K562 (cell line): ENCODE measurements around the gene KLKB1. TPM values are rescaled to one million over a fixed set of nuclear protein-coding genes. Genes with fewer than 3 reads are reported as not detected.

Experiments
- ATAC-seq: fragments of 200-7000 bp; cut with Tn5 transposase; 3 replicates; pipeline ENCODE4 v1.9.1; 2020; ENCODE audit warnings: moderate library complexity
- BruUV-seq: library from RNA; stranded (reverse); fragments of 400-500 nt; replicated peaks from 2 replicates; lab custom pipeline; 2021; lab: Mats Ljungman, UMichigan
- CTCF ChIA-PET: fragments of 300-600 bp; formaldehyde crosslinking; extraction: SDS; loops from one replicate; lab custom pipeline; 2021; ENCODE audit warnings: low intra/inter-chr PET ratio; lab: Yijun Ruan, JAX
- POLR2A ChIA-PET: fragments of 300-600, 350-650 bp; sonication (Branson Sonifier 250); formaldehyde crosslinking; extraction: SDS; loops from one replicate; lab custom pipeline; 2021; ENCODE audit warnings: antibody characterized with exemption, inconsistent platforms; lab: Yijun Ruan, JAX
- DNase-seq, 4 experiments: peaks; one replicate each; pipeline versions ENCODE4 v3.0.0 to v3.0.0-alpha.2; 2011 to 2018; ENCODE audit warnings: low spot score in 3 of 4, mixed read lengths in 3 of 4; ENCODE audit errors: extremely low read depth in 1 of 4
- FAIRE-seq: peaks from 2 replicates; lab custom pipeline; 2011; peaks lifted over from hg19 to GRCh38; lab: Jason Lieb, UNC
- H2AFZ ChIP-seq: 2 replicates; pipeline ENCODE4 v1.6.0; 2011; ENCODE audit warnings: low read depth, low read length, control low read depth, inconsistent platforms
- H3K27ac ChIP-seq: fragments of 200-600 bp; 3 replicates; pipeline ENCODE4 v1.8.0; 2011; ENCODE audit warnings: low read depth, mild to moderate bottlenecking, control low read depth, inconsistent platforms, low read length, moderate library complexity, mixed read lengths; ENCODE audit errors: extremely low read depth
- H3K27me3 ChIP-seq, 2 experiments: fragments of 300-600 bp in 1 of 2; 2 replicates in 1 of 2; 3 replicates in 1 of 2; pipeline versions ENCODE4 v1.6.0 to v1.8.0; 2011; ENCODE audit warnings: inconsistent platforms in 2 of 2, low read length in 2 of 2, mild to moderate bottlenecking in 1 of 2, mixed read lengths in 1 of 2, moderate library complexity in 1 of 2; ENCODE audit not compliant: control insufficient read depth in 2 of 2, insufficient read depth in 2 of 2
- H3K36me3 ChIP-seq: fragments of 300-600 bp; 3 replicates; pipeline ENCODE4 v1.8.0; 2011; ENCODE audit warnings: mild to moderate bottlenecking, low read length, inconsistent platforms; ENCODE audit not compliant: control insufficient read depth, insufficient read depth
- H3K4me1 ChIP-seq, 2 experiments: fragments of 200-600 bp in 1 of 2; replicated peaks in 1 of 2; 2 replicates in 1 of 2; 3 replicates in 1 of 2; pipeline versions ENCODE4 v1.5.1 to v1.8.0; 2011; ENCODE audit warnings: inconsistent platforms in 2 of 2, low read length in 2 of 2, mild to moderate bottlenecking in 1 of 2, mixed read lengths in 1 of 2, moderate library complexity in 1 of 2; ENCODE audit not compliant: control insufficient read depth in 2 of 2, insufficient read depth in 2 of 2
- H3K4me2 ChIP-seq: 2 replicates; pipeline ENCODE4 v1.6.1; 2011; ENCODE audit warnings: low read length, control low read depth, inconsistent platforms, mixed read lengths; ENCODE audit not compliant: insufficient read depth
- H3K4me3 ChIP-seq: fragments of 200-600 bp; sonication (generic), shearing (Covaris generic); 2 replicates; pipeline ENCODE4 v1.5.1; 2016; ENCODE audit warnings: control low read depth, inconsistent platforms
- H3K79me2 ChIP-seq: fragments of 200-600 bp; 3 replicates; pipeline ENCODE4 v1.8.0; 2011; ENCODE audit warnings: low read length, inconsistent platforms; ENCODE audit not compliant: control insufficient read depth, insufficient read depth
- H3K9ac ChIP-seq, 2 experiments: 2 replicates each; pipeline versions ENCODE4 v1.6.0 to v1.6.1; 2011; ENCODE audit warnings: low read depth in 2 of 2, low read length in 2 of 2, control low read depth in 1 of 2, inconsistent platforms in 1 of 2, mild to moderate bottlenecking in 1 of 2, mixed read lengths in 1 of 2; ENCODE audit not compliant: insufficient read depth in 1 of 2
- H3K9me1 ChIP-seq: one replicate; pipeline ENCODE4 v1.6.0; 2011; ENCODE audit warnings: inconsistent platforms, mild to moderate bottlenecking, low read length, moderate library complexity; ENCODE audit not compliant: control insufficient read depth, insufficient read depth
- H3K9me3 ChIP-seq: replicated peaks from 2 replicates; pipeline ENCODE4 v1.5.1; 2011; ENCODE audit warnings: low read depth, low read length, inconsistent platforms; ENCODE audit not compliant: control insufficient read depth, insufficient read depth
- H4K20me1 ChIP-seq: replicated peaks from 2 replicates; pipeline ENCODE4 v1.6.1; 2011; ENCODE audit warnings: low read length, inconsistent platforms, mixed read lengths; ENCODE audit not compliant: control insufficient read depth, insufficient read depth
- CBX2 ChIP-seq: fragments of 200-600 bp; sonication (generic); IDR thresholded peaks from one replicate; pipeline ENCODE4 v1.6.1; 2012; ENCODE audit warnings: mild to moderate bottlenecking, low read length, inconsistent platforms; ENCODE audit not compliant: insufficient read depth, poor library complexity, severe bottlenecking
- ETV5 ChIP-seq: sonication (generic); formaldehyde crosslinking; IDR thresholded peaks from 2 replicates; pipeline ENCODE4 v1.4.0; 2020; ENCODE audit warnings: low read depth, mild to moderate bottlenecking, missing genetic modification reagents
- HNRNPL ChIP-seq: fragments of 200-400 bp; formaldehyde crosslinking; IDR thresholded peaks from 2 replicates; pipeline ENCODE4 v1.6.1; 2017; ENCODE audit warnings: low read depth, mild to moderate bottlenecking, low read length
- SAFB ChIP-seq: fragments of 200-400 bp; formaldehyde crosslinking; IDR thresholded peaks from 2 replicates; pipeline ENCODE4 v1.6.1; 2017; ENCODE audit warnings: low read depth, low read length, borderline replicate concordance
- TAF15 ChIP-seq: fragments of 200-400 bp; formaldehyde crosslinking; IDR thresholded peaks from 2 replicates; pipeline ENCODE4 v1.6.1; 2017; ENCODE audit warnings: mild to moderate bottlenecking, low read depth, low read length, moderate library complexity
- ZBTB12 ChIP-seq: fragments of 250-450 bp; sonication (Bioruptor Pico); IDR thresholded peaks from 2 replicates; pipeline ENCODE4 v1.4.0; 2020
- ZNF124 ChIP-seq: sonication (generic); formaldehyde crosslinking; IDR thresholded peaks from 2 replicates; pipeline ENCODE4 v1.8.1; 2022; ENCODE audit warnings: missing genetic modification reagents
- ZNF239 ChIP-seq: fragments of 250-450 bp; sonication (Bioruptor Pico); IDR thresholded peaks from 2 replicates; pipeline ENCODE4 v1.4.0; 2020; ENCODE audit warnings: mild to moderate bottlenecking
- WGBS: fragments of 100-300 bp; shearing (Covaris generic); methylation state at CpG from one replicate; pipeline ENCODE4 v1.1.6; 2016; ENCODE audit warnings: low coverage, mixed read lengths; ENCODE audit not compliant: insufficient coverage; ENCODE audit errors: missing lambda C conversion rate; 5-methylcytosine and 5-hydroxymethylcytosine counted together
- in situ Hi-C: fragments of 300-500 bp; cut with MboI; formaldehyde crosslinking; loops from 4 replicates; pipeline ENCODE4 v1.15.0; 2018; ENCODE audit warnings: inconsistent platforms, mixed read lengths
- intact Hi-C: fragments of 100-400 bp; cut with micrococcal nuclease; formaldehyde crosslinking; loops from 2 replicates; pipeline ENCODE4 v1.14.2; 2022
- polyA plus RNA-seq, 8 experiments: library from polyadenylated mRNA; depleted of rRNA in 4 of 8; stranded (reverse) in 5 of 8; unstranded in 3 of 8; fragments of >200 nt; fragmentation: Nextera tagmentation in 2 of 8; fragmentation: Illumina TruSeq in 1 of 8; extraction: Ambion mirVana in 2 of 8; extraction: Trizol in 1 of 8; gene quantifications; 2 replicates each; pipeline versions ENCODE4 v1.2.1 to v1.2.3, GENCODE V29; 2011 to 2014; ENCODE audit warnings: inconsistent platforms in 1 of 8, missing spikeins in 1 of 8
- total RNA-seq, 7 experiments: library from RNA; depleted of rRNA in 6 of 7; stranded (reverse); fragments of >200 nt in 6 of 7; fragmentation: Illumina TruSeq in 2 of 7; extraction: Trizol in 2 of 7; gene quantifications; 2 replicates each; pipeline versions ENCODE4 v1.2.1 to v1.2.3, GENCODE V29; 2011 to 2021; ENCODE audit warnings: low replicate concordance in 1 of 7

The KLKB1 gene
- total and polyA plus RNA-seq, 9 of the 15 experiments (the other 6 are each of a cell fraction or from before 2014, with no cell fraction given) = 0.27 TPM; not detected in 8

DNA sequence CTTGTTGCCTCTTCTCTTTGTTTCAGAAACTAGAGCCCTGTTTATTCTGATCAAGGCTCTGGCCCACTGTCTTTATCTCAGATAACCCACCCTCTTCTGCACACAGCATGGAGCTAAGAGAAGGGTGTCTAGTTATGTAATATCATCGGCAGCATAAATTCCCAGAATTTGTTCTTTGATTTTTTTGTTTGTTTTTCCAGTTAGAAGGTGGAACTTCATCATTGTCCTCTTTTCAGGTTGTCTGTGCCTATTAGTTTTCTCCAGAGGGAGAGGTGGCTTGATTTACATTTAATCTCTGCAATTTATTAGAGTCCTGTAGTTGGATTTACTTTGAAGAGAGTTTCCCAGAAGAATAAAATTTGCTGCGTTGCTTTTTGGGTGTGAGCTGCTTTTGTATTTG, 23.5 kb downstream of the KLKB1 start:
- intact Hi-C loops = loop anchor here (10.0 kb wide), 1 partner anchor 186 kb away; the partner anchor contains the start of gene TLR3
- no peaks in the 10 kb centered on the region for H3K9me3 ChIP-seq
- in situ Hi-C loops = no loop called here
- DNase-seq = no peak
- no peaks in the 10 kb centered on the region for H3K9me1 ChIP-seq
- H3K9ac ChIP-seq = no peak overlapping the region
- no peak overlapping the region for H3K4me3 ChIP-seq
- no peak for TF ChIP-seq ETV5 (CRISPR knock-in tag)
- no peak for TF ChIP-seq CBX2
- no peak for TF ChIP-seq HNRNPL
- no peak for TF ChIP-seq TAF15
- FAIRE-seq = no peak
- no peak overlapping the region for H3K4me2 ChIP-seq
- H3K4me1 ChIP-seq = no peaks in the 10 kb centered on the region
- H4K20me1 ChIP-seq = no peaks in the 10 kb centered on the region
- H3K36me3 ChIP-seq = no peaks in the 10 kb centered on the region
- BruUV-seq = no TSS peak
- ChIA-PET POLR2A (no interaction called here), CTCF (no interaction called here)
- 0% methylated on average over 2 of the region's 2 CpGs for WGBS
- no peak for ATAC-seq
- no peaks in the 10 kb centered on the region for H3K79me2 ChIP-seq
- H3K27me3 ChIP-seq = peaks cover 0 to 18% of the 10 kb centered on the region in 2 experiments; a peak in 4 of 5 replicates
- no peak overlapping the region for H2AFZ ChIP-seq
- H3K27ac ChIP-seq = no peak overlapping the region

- Histone ChIP-seq H3K79me2 (no peaks in the 10 kb centered on the region), H3K27ac (no peak overlapping the region), H3K4me3 (no peak overlapping the region), H3K9me1 (no peaks in the 10 kb centered on the region), H4K20me1 (no peaks in the 10 kb centered on the region), H2AFZ (no peak overlapping the region), H3K27me3 (peaks cover 7 to 32% of the 10 kb centered on the region in 2 experiments; a peak in 4 of 5 replicates), H3K9ac (no peak overlapping the region), H3K4me2 (no peak overlapping the region), H3K9me3 (no peaks in the 10 kb centered on the region), H3K4me1 (no peaks in the 10 kb centered on the region), H3K36me3 (no peaks in the 10 kb centered on the region)
- CTCF ChIA-PET = no interaction called here
- POLR2A ChIA-PET = no interaction called here
- ATAC-seq (no peak), DNase-seq (no peak), FAIRE-seq (no peak)
- intact Hi-C loops = loop anchor here (10.0 kb wide), 1 partner anchor 190 kb away; the partner anchor contains the start of gene TLR3
- in situ Hi-C loops = no loop called here
- no TSS peak for BruUV-seq
- TF ChIP-seq ZNF124 (CRISPR knock-in tag) (no peak), TAF15 (no peak), ZBTB12 (no peak), SAFB (no peak), ZNF239 (no peak)
- 0% methylated on average over 3 of the region's 3 CpGs for WGBS
Measured at GRCh38 chr4:186255122-186255521, 27.8 kb downstream of the KLKB1 start.
